ENCODE results near the gene ZNF460. TPM values are rescaled to one million over a fixed set of nuclear protein-coding genes. Genes with fewer than 3 reads are reported as not detected.

The ZNF460 gene
- total and polyA plus RNA-seq, 2 of the 8 experiments (the other 6 are each of a cell fraction or from before 2014, with no cell fraction given) = 9.3 to 57.9 TPM

DNA sequence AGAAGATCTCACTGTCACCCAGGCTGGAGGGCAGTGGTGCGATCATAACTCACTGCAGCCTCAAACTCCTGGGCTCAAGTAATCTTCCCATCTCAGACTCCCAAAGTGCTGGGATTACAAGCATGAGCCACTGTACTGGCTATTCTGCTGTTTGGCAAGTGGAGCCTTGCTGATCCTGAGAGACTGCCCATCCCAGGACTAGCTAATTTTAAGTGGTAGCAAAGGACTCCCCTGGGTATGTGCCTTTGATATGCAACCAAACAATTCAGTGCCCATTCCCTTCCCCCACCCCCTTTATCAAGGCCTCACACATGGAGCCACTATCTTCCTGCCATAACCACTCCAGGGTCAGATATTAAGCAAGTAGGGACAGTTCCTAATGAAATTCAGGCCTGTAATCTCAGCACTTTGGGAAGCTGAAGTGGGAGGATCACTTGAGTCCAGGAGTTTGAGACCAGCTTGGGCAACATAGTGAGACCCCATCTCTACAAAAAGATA lies 17.0 kb upstream of the ZNF460 start:
- H3K4me2 ChIP-seq (ENCODE audit: insufficient read depth in 1 of 2, low read depth in 2 of 2, low read length in 2 of 2) = peak overlapping the region; percentile 16 to 47; a peak in 2 of 4 replicates
- no peaks in the 10 kb centered on the region for H3K23me2 ChIP-seq (ENCODE audit: low read depth, low read length)
- no peak overlapping the region for H2BK15ac ChIP-seq (ENCODE audit: low read length)
- H2BK5ac ChIP-seq (ENCODE audit: low read depth, low read length) = no peak overlapping the region
- H2AFZ ChIP-seq (ENCODE audit: low read length) = no peak overlapping the region
- H3K9me3 ChIP-seq (ENCODE audit: insufficient read depth in 2 of 2, low read depth in 1 of 2, low read length in 1 of 2) = no peaks in the 10 kb centered on the region
- H4K5ac ChIP-seq (ENCODE audit: insufficient read length, low read depth, low read length) = no peak overlapping the region
- H3K79me1 ChIP-seq (ENCODE audit: low read depth, low read length) = no peaks in the 10 kb centered on the region
- H3K4ac ChIP-seq (replicated peaks; ENCODE audit: insufficient read length, low read depth, low read length) = no peak overlapping the region
- FAIRE-seq = no peak
- no peak overlapping the region for H3K27ac ChIP-seq (ENCODE audit: low read depth, low read length)
- no peak overlapping the region for H3K4me3 ChIP-seq (ENCODE audit: extremely low read depth in 1 of 4, insufficient read depth in 2 of 4, low read depth in 3 of 4, low read length in 4 of 4)
- H4K20me1 ChIP-seq (replicated peaks in 1 of 2; ENCODE audit: control insufficient read depth in 1 of 2, insufficient read depth in 2 of 2, low read length in 2 of 2) = no peaks in the 10 kb centered on the region
- H2BK120ac ChIP-seq (replicated peaks; ENCODE audit: low read depth, low read length) = no peak overlapping the region
- no peak overlapping the region for H4K91ac ChIP-seq (replicated peaks; ENCODE audit: insufficient read length, low read length)
- ChIA-PET CTCF (ENCODE audit: partially characterized antibody) (interaction anchor here (0.6 to 0.9 kb wide), 2 partner anchors 9 to 58 kb away, joined by 3 read pairs; no protein-coding TSS in a partner anchor), POLR2A (ENCODE audit: partially characterized antibody) (interaction anchor here (0.6 to 1.6 kb wide), 8 partner anchors 9 to 740 kb away, joined by 3 to 5 read pairs (median 3); partner anchors contain the start of gene ZNF805)
- H4K8ac ChIP-seq (ENCODE audit: extremely low read depth, insufficient read depth, low read length) = no peak overlapping the region
- H3K9ac ChIP-seq (replicated peaks in 1 of 4; ENCODE audit: extremely low read depth in 1 of 4, low read depth in 3 of 4, low read length in 3 of 4) = no peak overlapping the region; a peak in 1 of 7 replicates
- no peak for TF ChIP-seq TAF7 (optimal IDR thresholded peaks at IDR 0.05; ENCODE audit: borderline replicate concordance, low read depth, low read length)
- TF ChIP-seq TCF12 (IDR thresholded peaks at IDR 0.05; ENCODE audit: low read depth, low read length) = no peak
- TF ChIP-seq SRF (IDR thresholded peaks at IDR 0.05; ENCODE audit: low read depth, low read length) = no peak
- no peak for TF ChIP-seq POLR2A (IDR thresholded peaks at IDR 0.05; ENCODE audit: control extremely low read depth in 1 of 2, low read depth in 2 of 2, low read length in 2 of 2)
- TF ChIP-seq BCL11A (IDR thresholded peaks at IDR 0.05; ENCODE audit: low read depth in 2 of 2, low read length in 2 of 2) = no peak
- TF ChIP-seq RBBP5 (IDR thresholded peaks at IDR 0.05; ENCODE audit: borderline replicate concordance, low read depth, low read length) = no peak
- TF ChIP-seq FOSL1 (IDR thresholded peaks at IDR 0.05; ENCODE audit: insufficient read depth, low read depth, low read length) = no peak
- TF ChIP-seq RAD21 (IDR thresholded peaks at IDR 0.05 in 1 of 2, conservative IDR thresholded peaks at IDR 0.05 in 1 of 2; ENCODE audit: low read depth in 2 of 2, low read length in 2 of 2) = no peak
- TF ChIP-seq SIRT6 (IDR thresholded peaks at IDR 0.05; ENCODE audit: low read length) = no peak
- TF ChIP-seq TAF1 (IDR thresholded peaks at IDR 0.05; ENCODE audit: low read depth, low read length) = no peak
- no peak for TF ChIP-seq GTF2F1 (IDR thresholded peaks at IDR 0.05; ENCODE audit: borderline replicate concordance, low read depth, low read length)
- no peak for TF ChIP-seq SIN3A (conservative IDR thresholded peaks at IDR 0.05 in 1 of 2, IDR thresholded peaks at IDR 0.05 in 1 of 2; ENCODE audit: low read depth in 1 of 2, low read length in 2 of 2)
- no peak overlapping the region for H3K23ac ChIP-seq (ENCODE audit: insufficient read length)
- no peak overlapping the region for H3K14ac ChIP-seq (ENCODE audit: insufficient read length)
- H3K36me3 ChIP-seq (ENCODE audit: control insufficient read depth in 2 of 4, insufficient read depth in 4 of 4, low read length in 3 of 4) = peaks cover 0 to 2% (median 0%) of the 10 kb centered on the region in 4 experiments; a peak in 1 of 8 replicates
- no peak overlapping the region for H2BK20ac ChIP-seq (ENCODE audit: low read length)
- no peaks in the 10 kb centered on the region for H3K79me2 ChIP-seq (ENCODE audit: control insufficient read depth in 1 of 2, insufficient read depth in 2 of 2, low read length in 2 of 2)
- H2BK12ac ChIP-seq (ENCODE audit: low read depth, low read length) = no peak overlapping the region
- no peak for DNase-seq (ENCODE audit: low read depth in 1 of 2, low spot score in 2 of 2)
- no peaks in the 10 kb centered on the region for H3K27me3 ChIP-seq (replicated peaks in 1 of 4; ENCODE audit: control insufficient read depth in 3 of 4, extremely low read depth in 1 of 4, insufficient read depth in 3 of 4, low read length in 3 of 4)
- H3K18ac ChIP-seq (ENCODE audit: extremely low read depth, low read length) = no peak overlapping the region
- H2AK5ac ChIP-seq (ENCODE audit: low read depth, low read length) = no peak overlapping the region
- no peak overlapping the region for H3K56ac ChIP-seq (replicated peaks; ENCODE audit: insufficient read length, low read depth, low read length)
- H3K4me1 ChIP-seq (replicated peaks in 1 of 4; ENCODE audit: control insufficient read depth in 3 of 4, insufficient read depth in 4 of 4, low read length in 3 of 4) = peaks cover 0 to 7% (median 1%) of the 10 kb centered on the region in 4 experiments; a peak in 2 of 7 replicates
- 90% methylated on average over 1 of the region's 1 CpG; no CpG with 5 or more reads in 1 of the 2 experiments for WGBS, 2 experiments (ENCODE audit: extremely low coverage in 1 of 2, insufficient coverage in 1 of 2, insufficient read length in 1 of 2, insufficient replicate concordance in 2 of 2, low coverage in 1 of 2, low lambda C conversion rate in 2 of 2, missing lambda C conversion rate in 1 of 2)
